HuH-7 (cell line): ENCODE measurements around the gene CXCR3.
"Not testable (repeated sequence)": the region's sequence is repeated elsewhere in the genome, so short reads cannot be mapped to it uniquely, and the experiment has no call there.

Experiments used
- DNase-seq: peaks from one replicate; pipeline ENCODE4 v3.0.0; 2011; ENCODE audit warnings: low spot score

The CXCR3 gene

DNA sequence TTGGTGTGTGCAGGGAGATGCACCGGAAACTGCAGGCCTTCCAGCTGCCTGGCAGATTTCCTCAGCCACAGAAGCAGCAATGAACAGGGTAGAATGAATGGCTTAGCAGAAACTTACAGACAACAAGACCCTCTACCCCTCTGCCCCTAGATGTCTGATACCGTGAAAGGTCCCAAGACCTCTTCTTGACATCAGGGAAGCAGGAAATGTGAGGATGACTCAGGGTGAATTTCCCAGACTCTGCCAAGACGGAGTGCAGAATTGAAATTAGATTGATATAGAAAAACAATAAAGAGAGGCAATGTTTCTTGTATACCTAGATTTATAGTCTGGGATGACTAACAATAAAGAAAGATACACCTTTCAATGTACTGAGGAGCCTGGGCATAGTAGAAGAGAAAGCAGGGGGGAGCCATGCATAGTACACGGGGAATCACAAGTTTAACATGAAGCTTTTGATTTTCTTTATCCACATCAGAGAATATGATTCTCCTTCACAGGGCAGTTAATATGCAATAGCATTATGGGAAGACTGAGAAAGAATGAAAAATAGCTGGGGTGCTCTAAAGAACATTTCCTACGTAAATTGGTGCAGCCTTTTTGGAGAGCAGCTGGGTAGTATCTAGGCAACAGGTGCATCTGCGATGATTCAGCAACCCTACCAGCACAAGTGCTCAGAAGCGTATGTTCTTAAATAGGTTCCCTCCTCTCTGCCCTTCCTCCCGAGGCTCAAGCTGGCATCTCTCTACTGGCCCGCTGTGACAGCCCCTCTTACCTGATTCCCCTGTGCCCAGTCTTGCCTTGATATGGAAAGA is 18.3 kb upstream of the CXCR3 start:
- DNase-seq: no peak

- DNase-seq: no peak
Observed at GRCh38 chrX:71634366-71634765, 16.1 kb upstream of the CXCR3 start.

- DNase-seq: no peak
Observed at GRCh38 chrX:71632923-71633657, 14.8 kb upstream of the CXCR3 start.

DNA sequence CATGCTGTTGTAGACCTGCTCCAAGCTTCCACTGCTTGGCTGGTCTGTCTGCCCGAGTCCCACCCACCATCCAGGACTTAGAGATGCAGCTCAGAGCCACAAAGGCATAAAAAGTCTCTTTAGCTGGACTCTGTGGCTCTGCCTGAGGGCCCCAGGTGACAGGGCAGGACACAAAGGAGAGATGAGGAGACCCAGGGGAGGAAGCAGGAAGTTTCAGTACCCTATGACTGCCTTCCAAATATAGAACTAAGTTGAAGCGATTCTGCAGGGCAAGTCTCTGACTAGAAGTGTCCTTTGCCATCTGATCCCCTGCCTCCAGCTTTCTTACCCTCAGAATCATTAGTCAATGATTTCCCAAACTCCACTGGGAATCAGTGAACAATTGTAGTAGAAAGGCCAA is 11.2 kb upstream of the CXCR3 start:
- no peak for DNase-seq

DNA sequence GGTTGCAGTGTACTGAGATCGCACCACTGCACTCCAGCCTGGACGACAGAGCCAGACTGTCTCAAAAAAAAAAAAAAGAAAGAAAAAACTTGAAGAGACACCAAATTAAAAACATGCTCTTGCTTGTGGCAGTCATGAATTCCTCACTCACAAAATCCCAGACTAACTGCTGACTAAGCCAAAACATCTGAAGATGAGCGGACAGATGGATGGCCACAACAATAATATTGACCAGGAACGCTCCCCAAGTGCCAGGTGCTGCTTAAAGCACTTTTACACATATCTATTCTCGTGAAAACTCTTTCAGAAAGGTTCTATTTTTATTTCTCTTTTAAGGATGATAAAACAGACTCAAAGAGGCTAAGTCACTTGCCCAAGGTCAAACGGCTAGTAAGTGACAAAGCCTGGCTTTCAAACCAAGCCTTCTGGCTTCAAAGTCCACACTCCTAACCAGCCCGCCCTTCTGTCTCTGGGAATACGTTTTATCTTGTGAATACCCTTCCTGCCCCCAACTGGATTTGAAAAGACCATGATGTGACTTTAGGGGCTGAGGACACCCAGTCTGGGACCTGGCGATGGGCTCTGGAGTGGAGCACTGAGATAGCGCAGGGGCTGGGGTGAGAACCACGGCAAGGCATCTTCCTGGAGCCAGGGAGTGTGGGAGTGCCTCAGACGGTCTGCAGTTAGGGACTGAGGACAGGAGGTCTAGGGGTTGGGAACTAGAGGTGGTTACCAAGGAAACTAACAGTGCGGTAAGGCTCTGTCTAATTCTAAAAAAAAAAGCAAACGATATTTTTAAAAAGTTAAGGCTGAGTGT is 9.5 kb upstream of the CXCR3 start:
- DNase-seq: no peak

DNA sequence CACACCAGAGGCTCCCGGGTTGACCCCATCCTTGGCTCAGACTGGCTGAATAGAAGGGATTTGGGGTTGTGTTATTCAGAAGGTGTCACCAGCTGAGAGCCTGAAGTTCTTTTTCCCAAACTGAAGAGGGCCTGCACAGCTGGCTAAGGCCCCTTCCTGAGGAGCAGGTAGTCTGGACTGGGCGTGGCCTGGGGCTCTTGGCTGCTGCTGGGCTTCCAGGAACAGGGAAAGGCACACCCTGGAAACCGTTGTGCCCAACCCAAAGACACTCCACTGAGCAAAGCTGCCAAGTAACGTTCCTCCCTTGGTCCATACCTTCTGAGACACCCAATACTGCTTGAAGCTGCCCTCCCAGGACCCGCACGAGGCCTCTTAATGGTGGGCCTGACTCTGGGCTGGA is 8.3 kb upstream of the CXCR3 start:
- no peak for DNase-seq

GRCh38 chrX:71625471-71625870 is 7.2 kb upstream of the CXCR3 start:
- no peak for DNase-seq

DNA sequence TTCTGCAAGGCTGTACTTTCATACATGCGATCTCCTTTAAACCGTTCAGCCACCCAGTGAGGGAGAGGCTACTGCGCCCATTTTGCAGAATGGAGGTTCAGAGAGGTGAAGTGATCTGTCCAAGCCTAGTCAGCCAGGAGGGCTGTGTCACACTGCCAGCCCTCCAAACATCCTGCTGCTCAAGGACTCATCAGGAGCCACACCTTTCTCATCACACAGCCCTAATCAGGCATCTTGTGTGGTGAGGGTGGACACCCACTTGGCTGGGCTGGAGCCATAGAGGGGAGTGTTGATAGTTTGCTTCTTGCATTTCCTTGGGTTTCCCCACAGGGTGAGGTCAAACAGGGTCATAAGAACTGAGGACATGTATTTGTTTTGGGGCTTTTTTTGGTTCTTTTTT is 5.4 kb upstream of the CXCR3 start:
- DNase-seq: no peak

DNA sequence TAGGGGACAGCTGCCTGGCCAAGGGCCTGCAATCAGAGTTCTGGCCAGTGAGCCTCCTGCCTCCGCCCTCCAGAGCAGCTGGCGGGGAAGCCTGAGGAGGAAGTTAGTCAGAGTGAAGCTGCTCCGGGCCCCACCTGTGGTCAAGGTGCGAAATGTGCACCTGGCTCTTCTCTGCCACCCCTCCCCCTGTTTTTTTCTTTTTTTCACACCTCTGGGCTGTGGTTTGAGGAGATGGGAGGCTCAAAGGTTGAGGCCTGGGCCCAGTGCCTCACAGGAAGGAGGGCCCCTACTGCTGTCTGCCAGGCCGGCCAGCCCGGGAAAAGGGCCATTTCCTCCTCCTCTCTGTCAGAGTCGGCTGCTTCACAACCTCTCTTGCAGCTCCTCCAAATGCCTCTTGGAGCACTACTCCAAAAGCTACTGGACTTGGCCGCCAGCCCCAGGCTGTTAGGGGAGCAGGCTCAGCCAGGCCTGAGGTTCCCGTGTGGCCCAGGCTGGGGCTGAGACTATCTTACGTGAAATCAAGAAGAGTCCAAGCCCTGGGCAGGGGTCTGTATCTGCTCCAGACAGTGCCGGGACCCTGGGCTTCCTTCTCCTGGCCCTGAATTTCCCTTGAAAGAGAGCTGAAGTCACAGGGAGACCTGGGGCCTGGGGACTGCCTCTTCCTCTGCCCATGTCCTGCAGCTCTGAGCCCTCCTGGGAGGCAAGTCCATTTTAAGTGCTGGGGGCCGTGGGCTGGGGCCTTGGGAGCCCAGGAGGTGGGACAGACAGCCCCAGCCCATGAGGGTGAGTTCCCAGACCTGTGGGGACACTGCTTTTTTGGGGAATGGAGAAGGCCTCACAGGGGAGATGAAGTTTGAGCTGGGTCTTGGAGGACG is 4.5 kb upstream of the CXCR3 start:
- DNase-seq: no peak

GRCh38 chrX:71622032-71622575 is 3.8 kb upstream of the CXCR3 start:
- no peak for DNase-seq

GRCh38 chrX:71621603-71622002 is 3.3 kb upstream of the CXCR3 start:
- DNase-seq: no peak

DNA sequence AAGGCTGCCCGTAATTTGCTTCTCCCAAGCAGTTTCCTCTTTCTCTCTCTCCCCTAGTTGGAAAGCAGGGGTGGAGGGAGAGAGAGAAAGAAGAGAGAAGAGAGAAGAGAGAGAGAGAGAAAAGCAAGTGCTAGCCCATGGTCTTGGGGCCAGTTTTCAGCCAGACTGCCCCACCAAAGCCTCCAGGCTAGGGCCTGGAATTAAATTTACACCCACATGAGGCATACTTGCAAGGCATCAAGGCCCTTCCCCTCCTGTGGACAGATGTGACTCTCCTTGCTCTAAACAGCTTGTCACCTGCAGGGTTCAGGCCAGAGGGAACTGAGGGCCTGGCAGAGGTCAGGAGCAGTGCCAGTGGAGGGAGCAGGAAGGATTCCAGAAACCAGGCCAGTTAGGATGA is 1.7 kb upstream of the CXCR3 start:
- DNase-seq: no peak

DNA sequence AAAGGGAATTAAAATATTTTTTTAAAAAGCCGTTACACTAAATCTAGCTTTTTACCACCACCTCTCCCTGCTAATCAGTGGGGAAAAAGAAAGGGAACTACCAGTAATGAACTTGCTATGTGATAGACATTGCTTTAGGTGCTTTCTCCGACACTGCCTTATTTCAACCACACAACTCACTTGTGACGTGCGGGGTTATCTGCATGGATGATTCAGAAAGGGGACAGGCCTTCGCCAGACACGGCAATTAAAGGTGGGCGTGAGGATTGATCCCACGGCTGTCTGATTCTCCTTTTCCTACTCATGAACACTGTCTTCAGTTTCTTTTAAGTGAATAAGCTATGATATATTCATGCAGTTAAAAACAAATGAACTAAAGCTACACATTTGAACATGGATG is 882 bp upstream of the CXCR3 start:
- DNase-seq: no peak

- DNase-seq: no peak
Observed at GRCh38 chrX:71618787-71619186, 476 bp upstream of the CXCR3 start.

GRCh38 chrX:71617742-71618141 is 569 bp downstream of the CXCR3 start:
- no peak for DNase-seq

- DNase-seq: no peak
Observed at GRCh38 chrX:71616672-71617529, 1.4 kb downstream of the CXCR3 start.

GRCh38 chrX:71615954-71616353 is 2.4 kb downstream of the CXCR3 start:
- no peak for DNase-seq

GRCh38 chrX:71615056-71615455 is 3.3 kb downstream of the CXCR3 start:
- DNase-seq: no peak

DNA sequence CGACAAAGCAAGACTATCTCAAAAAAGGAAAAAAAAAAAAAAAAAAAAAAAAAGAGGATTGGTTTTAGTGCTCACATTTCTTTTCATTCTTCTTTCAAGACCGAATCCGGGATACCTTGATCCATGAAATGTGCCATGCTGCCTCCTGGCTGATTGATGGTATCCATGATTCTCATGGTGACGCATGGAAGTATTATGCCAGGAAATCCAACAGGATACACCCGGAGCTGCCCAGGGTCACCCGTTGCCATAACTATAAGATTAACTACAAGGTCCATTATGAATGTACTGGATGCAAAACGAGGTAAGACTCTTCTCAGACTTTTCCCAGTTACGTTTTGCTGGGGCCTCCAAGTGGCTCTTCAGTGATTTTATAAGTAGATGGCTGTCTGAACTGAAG is 6.1 kb downstream of the CXCR3 start:
- no peak for DNase-seq

DNA sequence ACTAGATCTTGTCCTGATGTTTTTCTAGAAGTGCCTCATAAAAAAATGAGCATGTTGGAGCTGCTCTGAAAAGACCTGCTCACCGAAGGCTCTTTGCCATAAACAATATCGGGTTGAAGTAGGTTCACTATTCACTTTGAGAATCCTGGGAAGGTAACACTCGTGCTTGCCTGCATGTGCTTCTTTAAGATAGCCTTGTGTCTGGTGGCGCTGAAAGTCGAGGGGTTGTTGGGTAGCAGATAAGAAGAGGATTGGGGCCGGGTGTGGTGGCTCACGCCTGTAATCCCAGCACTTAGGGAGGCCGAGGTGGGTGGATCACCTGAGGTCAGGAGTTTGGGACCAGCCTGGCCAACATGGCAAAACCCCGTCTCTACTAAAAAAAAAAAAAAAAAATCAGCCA is 6.6 kb downstream of the CXCR3 start:
- not testable (repeated sequence) for DNase-seq
